NAMALWA (cell line): ENCODE measurements around the gene METRNL.
"Not testable (repeated sequence)": the region's sequence is repeated elsewhere in the genome, so short reads cannot be mapped to it uniquely, and the experiment has no call there.

Experiments used
- DNase-seq: peaks from one replicate; pipeline ENCODE4 v3.0.0-alpha.2; 2015; ENCODE audit warnings: low spot score

The METRNL gene

DNA sequence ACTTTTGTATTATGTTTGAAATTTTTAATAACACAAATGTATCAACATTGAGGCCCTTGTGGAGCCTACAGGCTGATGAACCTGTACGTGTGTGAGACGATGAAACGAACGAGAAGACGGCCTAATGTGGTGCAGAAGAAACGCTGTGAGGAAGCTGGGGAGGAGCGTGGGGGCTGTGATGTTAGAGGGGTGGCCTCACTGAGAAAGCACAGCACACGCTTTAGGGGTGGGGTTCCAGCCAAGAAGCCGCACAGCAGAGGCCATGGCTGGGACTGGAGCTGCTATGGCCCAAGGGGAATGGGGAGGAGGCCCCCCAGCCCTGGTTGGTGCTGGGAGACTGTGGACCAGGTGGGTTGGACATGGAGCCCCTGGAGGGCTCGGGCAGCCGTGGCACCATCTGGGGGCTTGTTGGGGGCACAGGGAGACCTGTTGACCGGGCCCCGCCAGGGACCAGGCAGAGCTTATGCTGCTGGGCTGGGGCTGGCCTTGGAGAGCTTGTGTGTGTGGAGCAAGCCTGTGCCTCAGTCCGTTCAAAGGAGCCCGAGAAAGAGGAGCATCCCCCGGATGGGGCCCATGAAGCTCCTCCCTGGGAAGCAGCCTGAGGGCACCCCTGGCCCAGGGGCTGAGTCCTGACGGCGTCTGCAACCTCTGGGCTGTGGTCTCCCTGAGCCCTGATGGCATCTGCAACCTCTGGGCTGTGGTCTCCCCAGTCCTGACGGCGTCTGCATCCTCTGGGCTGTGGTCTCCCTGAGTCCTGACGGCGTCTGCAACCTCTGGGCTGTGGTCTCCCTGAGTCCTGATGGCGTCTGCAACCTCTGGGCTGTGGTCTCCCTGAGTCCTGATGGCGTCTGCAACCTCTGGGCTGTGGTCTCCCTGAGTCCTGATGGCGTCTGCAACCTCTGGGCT, 44.7 kb downstream of the METRNL start:
- DNase-seq = no peak

DNA sequence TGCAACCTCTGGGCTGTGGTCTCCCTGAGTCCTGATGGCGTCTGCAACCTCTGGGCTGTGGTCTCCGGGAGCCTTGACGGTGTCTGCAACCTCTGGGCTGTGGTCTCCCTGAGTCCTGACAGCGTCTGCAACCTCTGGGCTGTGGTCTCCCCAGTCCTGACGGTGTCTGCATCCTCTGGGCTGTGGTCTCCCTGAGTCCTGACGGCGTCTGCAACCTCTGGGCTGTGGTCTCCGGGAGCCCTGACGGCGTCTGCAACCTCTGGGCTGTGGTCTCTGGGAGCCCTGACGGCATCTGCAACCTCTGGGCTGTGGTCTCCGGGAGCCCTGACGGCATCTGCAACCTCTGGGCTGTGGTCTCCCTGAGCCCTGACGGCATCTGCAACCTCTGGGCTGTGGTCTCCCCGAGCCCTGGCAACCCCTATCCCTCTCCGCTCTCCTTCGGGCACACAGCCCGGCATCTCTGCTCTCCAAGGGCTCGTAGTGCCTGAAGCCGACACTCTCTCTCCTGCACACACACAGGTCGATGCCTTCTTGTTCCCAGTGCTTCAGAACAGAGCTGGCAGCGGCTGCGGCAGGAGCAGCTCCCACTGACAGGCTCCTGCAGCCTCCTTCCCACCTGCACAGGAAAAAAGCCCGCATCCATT, 45.6 kb downstream of the METRNL start:
- no peak for DNase-seq

DNA sequence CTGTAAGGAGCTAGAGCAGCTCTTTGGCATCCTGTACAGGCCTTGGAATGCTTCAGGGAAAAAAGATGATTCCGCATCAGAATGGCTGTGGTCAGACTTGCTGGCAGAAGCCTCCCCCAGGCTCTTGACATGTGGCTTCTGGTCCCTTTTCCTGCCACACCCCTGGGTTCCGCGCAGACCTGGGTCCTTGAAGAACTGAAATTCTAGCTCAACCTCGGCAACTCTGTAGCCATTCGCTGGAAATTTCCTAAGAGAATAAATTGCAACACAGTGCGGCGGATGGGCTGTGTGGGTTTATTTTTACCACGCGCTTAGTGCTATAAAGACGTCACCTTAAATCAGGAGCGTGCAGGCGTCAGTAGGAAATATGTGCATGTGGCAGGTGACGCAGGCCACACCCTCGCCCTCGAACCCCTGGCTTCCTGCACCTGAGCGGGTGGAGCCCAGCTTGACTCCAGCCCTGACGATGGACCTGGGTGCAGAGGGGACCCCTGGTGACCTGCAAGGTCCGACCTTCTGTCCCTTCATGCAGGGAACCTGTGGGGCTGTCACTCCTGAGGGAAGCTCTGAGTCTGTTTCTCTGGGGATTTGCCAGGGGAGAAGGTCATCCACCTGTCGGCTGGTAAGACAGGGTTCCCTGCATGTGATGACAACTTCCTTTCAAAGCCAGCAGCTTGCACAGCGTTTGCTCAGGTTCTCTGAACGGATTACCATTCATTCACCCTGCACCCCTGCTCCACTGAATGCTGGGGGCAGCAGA, 46.3 kb downstream of the METRNL start:
- DNase-seq = no peak

DNA sequence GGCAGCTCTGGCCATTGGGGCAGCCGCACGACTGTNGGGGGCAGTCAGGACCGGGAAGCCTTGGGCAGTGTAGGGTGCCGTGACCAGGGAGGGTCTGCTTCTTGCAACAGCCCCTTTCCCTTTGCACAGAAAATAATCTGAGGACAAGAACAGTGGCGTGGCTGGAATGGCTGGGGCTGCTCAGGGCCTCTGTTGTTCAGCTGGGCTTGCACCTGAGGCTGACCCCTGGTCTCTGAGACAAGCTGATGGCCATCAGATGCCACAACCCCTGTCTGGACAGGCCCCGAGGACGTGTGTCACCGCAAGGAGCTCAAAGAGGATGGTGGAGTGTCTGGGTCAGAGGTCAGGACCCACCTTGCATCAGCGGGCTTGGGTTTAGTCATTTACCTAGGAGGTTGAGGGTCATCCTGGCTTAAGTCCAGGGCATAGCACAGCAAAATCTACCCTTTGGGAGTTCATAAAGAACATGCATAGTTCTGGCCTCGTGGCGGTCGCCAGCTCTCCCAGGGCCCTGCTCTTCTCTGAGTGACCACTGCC, 46.9 kb downstream of the METRNL start:
- no peak for DNase-seq

DNA sequence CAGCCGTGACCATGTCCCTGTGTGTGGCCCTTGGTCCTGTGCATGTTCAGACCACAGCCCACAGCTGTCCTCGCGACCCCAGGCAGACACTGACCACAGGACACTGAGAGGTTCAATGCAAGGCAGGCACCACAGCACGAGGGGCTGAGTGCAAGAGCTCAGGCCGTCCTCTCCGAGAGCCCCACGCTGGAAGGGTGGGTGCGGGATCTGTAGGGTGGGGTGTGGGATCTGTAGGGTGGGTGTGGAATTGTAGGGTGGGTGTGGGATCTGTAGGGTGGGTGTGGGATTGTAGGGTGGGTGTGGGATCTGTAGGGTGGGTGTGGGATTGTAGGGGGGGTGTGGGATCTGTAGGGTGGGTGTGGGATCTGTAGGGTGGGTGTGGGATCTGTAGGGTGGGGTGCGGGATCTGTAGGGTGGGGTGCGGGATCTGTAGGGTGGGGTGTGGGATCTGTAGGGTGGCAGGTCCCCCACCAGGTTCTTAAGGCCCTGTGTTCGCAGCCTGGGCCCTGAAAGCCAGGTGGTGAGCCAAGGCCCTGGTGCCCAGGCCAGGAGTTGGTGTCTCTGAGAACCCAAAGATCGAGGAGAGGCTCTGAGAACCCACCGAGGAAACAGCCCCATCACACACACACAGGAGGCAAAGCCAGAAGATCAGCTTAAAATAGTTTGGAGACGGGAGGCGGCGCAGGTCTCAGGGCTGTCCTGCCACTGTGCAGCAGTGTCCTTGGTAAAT, 48.2 kb downstream of the METRNL start:
- DNase-seq = no peak

DNA sequence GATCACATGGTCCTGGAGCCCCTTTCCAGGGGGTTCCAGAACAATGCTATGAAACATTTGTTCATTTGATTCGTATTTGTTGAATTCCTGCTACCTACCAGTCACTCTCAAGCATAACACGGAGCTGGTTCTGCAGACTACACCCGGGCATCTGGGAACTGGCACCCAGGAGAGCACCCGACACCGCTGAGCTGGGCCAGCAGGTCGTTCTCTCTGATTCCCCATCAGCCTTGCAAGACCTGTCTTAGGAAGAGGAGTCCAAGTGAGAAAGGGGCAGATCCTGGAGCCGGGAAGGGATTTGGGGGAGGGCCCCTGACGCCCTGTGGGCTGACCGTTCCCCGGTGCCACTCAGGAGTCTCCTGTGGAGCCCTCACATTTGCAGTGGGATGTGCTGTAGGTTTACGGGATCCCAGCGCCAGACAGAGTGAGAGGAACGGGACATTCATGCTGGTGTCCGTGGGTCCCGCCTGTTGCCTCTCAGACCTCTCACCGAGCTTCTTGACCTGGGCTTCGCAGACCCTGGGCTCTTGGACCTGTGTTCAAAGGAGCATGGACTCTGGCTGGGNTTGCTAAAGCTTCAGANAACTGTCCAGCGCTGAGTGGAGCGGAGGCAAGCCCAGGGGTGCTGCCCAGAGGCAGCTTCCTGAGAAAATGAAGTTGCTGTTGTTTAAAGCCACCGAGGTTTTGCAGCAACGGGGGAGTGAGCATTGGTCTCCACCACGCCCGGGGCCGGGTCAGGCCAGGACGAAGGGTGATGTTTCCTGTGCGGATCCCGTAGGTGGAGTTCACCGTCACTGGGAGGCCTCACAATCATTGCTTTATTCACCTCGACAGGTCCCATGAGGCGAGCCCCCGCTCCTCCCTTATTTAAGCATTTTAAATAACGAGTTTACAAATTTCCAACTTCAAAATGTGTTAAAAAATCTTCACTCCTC, 49.2 kb downstream of the METRNL start:
- DNase-seq = no peak

DNA sequence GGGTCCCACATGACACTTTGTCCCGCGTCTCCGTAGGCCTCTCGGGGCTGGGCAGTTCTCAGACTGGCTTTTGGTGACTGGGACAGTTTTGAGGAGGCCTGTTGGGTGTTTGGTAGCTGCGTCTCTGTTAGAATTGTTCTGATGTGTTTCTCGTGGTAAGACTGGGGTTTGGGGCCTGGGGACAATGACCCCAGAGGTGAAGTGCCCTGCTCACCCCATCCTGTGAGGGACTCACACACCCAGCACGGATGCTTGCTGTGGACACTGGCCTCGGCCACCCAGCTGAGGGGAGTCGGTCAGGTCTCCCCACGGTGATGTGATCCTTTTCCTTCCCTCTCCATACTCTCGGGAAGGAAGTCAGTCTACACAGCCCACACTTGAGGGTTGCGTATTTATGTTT, 50.3 kb downstream of the METRNL start:
- DNase-seq = no peak

DNA sequence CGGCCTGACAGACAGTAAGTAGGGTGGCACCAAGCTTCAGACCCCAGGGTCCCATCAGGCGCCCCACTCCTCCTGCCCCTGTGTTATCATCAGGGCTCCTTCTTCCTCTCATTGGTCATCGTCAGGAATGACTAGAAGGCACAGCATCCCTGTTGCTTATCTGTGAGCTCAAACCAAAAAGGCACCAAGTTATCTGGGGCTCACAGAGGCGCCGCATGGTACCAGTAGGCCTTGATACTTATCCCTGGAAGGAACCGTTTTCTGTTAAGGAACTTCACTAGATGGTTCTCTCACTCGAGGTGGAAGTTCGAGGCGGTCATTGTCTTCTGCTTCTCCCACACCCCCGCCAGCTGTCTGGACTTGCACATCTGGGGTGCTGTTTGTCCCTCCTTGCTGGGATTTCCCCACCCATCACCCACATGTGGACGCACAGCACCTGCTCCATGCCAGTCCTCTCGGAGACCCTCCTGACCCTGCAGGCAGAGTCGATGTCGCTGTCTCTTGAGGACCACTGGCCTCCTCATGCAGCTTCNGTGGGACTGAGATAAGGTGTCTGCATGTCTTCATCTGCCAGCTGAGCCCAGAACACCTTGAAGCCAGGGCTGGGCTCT, 52.1 kb downstream of the METRNL start:
- DNase-seq = no peak

DNA sequence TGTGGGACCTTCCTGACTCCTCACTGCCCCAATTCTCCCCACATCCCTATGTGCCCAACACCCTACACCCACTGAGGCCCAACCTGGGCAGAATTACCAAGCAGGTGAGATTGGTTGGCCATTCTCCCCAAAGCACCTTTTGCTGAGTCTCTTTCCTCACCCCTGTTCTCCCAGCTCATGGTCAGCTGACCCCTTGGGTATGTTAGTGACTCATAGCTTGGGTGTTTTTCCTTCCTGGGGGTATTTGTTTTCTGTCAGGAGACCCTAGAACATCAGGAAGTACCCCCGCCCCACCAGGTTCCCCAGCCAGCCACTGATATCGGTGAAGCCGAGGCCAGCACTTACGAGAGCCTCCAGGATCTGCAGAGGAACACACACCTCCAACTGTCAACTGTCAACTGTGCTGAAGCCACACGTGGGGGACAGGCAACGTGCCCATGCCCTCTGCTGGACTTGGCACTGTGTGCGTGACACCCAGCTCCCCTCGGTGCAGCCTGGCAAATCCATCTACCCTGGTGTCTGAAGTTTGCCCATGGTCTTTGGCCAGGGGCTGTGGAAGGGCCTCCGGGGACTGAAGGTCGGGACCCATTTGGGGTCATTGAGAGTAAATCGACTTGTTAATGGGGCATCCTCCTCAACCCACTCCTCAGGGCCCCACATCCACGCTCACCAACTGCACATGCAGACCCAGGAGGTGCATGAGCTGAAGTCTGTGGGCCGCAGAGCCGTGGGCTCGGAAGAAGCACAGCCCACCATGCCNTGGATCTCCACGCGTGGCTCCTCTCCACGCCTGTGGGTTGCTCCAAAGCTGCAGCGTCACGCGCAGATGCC, 53.1 kb downstream of the METRNL start:
- no peak for DNase-seq

DNA sequence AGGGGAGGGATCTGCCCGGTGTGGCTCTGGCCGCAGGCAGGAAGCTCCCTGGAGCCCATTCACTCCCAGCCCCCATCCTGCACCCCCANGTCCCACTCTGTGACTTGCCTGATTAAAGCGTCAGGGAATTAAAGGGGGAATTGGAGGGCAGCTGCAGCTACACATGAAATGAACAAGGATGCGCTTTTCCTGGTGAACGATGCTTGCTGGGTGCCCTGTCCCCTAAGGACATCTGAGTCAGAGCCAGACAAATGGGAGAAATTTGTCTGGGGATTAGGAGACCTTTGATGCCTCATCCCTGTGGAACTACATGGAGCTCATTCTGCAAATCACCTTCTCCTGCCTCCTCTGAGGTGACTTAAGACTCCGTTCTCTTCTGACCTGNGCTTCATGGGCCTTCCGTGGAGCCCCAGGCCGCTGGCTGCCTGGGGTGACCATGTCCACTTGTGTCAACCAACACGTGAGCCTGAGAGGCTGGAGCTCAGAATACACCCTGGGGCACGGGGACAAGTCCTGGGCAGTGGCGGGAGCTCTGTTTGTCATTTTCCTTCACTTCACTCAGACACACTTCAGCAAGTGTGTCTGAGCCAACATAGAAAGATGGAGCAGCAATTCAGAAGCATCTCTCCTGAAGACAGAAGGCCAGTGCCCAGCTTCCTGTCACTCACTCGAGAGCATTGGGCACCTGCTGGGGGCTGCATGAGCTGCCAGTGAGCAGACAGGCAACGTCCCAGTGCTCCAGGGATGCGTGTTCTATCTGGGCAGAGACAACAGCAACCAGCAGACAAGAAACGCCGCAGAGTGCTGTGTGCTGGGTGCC, 54.1 kb downstream of the METRNL start:
- no peak for DNase-seq

DNA sequence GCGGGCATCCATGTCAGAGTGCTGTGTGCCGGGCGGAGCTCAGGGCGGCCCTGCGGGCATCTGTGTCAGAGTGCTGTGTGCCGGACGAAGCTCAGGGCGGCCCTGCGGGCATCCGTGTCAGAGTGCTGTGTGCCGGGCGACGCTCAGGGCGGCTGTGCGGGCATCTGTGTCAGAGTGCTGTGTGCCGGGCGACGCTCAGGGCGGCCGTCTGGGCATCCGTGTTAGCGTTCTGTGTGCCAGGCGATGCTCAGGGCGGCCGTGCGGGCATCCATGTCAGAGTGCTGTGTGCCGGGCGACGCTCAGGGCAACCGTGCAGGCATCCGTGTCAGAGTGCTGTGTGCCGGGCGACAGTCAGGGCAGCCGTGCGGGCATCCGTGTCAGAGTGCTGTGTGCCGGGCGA, 55.0 kb downstream of the METRNL start:
- DNase-seq = not testable (repeated sequence)

DNA sequence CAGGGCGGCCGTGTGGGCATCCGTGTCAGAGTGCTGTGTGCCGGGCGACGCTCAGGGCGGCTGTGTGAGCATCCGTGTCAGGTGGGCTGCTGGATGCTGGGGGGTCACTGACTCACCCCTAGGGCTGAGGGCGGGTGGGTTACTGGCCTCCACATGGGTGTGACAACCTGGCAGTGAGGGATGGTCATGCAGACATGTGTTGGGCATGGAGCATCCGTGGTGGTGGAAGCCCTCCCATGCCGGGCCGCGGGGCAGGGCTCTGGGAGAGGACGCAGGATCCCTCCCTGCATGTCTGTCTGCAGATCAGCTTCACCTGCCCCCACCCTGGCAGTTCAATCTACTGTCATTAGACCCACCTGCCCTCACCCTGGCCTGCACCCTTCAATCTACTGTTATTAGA, 56.3 kb downstream of the METRNL start:
- DNase-seq = no peak

DNA sequence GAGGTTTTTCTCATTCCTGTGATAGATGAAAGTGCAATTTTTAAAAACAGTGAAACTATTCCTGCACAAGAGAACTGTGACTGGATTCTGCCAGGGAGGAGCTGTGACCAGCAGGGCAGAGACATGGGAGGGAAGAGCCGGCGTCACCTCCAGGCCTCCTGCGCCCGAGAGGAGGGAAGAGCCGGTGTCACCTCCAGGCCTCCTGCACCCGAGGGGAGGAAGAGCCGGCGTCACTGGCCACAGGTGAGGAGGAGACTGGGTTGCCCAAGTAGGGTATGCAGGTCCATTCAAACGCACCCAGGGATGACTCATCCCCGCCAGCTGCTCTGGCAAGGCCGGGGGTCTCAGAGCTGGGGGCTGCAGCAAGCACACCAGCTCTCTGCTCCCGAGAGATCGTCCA, 56.7 kb downstream of the METRNL start:
- no peak for DNase-seq

DNA sequence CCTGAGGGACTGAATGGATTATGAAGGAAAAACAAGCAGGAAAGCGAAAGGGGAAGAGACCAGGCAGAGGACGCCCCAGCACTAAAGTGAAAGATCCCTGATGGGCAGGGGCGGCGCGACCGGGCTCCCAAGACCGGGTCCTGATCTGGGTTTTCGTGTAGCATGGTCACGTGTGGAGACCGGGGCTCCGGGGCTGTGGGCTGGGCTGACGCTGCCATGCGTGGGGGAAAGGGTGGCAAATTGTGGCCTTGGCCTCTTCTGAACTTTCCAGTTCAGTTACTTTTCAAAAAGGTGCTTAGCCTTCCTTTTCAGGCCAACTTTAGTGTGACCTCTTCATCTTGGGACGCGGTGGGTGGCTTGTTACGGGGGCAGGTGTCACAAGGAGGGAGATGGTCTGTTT, 57.5 kb downstream of the METRNL start:
- no peak for DNase-seq

DNA sequence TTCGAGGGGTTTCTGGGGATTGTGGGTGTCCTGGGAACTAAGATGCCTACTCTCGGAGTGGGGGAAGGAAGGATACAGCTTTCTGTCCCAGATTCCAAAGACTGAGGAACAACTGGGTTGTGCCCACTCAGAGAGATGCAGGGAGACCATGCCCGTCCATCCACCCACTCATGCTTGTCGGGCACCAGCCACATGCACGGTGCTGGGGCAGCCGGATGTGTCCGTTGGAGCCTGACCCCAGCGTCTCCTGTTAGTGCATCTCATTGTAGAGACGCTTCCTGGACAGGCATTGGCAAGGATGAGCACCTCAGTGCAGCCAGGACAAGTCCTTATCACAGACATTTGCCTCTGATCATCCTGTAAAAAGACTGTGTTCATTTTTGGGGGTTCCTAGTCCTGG, 58.1 kb downstream of the METRNL start:
- no peak for DNase-seq

DNA sequence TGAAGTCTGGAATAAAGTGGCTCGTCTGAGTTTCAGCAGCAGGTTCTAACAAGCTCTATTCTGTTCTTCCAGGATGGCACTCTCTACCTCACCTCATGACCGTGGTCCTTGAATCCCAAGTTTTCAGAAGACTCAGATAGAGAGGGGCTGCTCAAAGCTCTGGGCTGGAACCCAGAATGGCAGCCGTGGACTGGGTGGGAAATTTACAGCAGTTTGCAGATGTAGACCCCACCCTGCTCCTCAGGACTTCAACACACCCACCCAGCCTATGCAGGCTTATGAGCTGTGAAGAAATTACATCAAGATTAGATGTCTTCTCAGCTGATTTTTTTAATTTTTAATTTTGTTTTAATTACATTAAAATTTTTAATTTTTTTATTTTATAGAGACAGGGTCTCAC, 59.4 kb downstream of the METRNL start:
- no peak for DNase-seq

DNA sequence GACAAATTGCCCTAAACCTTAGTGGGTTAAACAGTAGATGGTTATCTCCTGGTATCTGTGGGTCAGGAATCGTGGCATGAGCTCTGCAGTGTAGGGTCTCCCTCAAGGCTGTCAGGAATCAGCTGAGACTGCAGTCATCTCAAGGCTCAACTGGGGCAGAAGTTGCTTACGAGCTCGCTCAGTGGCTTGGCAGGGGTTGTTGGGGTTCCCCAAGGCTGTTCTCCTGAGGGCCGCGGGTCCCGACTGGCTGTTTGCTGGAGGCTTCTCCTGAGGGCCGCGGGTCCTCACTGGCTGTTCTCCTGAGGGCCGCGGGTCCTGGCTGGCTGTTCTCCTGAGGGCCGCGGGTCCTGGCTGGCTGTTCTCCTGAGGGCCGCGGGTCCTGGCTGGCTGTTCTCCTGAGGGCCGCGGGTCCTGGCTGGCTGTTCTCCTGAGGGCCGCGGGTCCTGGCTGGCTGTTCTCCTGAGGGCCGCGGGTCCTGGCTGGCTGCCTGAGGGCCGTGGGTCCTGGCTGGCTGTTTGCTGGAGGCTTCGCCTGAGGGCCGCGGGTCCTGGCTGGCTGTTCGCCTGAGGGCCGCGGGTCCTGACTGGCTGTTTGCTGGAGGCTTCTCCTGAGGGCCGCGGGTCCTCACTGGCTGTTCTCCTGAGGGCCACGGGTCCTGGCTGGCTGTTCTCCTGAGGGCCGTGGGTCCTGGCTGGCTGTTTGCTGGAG, 60.3 kb downstream of the METRNL start:
- not testable (repeated sequence) for DNase-seq

DNA sequence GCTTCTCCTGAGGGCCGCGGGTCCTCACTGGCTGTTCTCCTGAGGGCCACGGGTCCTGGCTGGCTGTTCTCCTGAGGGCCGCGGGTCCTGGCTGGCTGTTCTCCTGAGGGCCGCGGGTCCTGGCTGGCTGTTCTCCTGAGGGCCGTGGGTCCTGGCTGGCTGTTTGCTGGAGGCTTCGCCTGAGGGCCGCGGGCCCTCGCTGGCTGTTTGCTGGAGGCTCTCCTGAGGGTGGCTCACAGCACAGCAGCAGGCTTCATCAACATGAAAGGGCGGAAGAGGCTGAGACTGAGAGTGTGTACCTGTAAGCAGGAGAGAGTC, 60.8 kb downstream of the METRNL start:
- not testable (repeated sequence) for DNase-seq
